HG03039 (cell line): ENCODE data around the gene PARN.
"Not testable (repeated sequence)": the region's sequence is repeated elsewhere in the genome, so short reads cannot be mapped to it uniquely, and the experiment has no call there.

Experiments
- ATAC-seq: cut with Tn5 transposase; IDR thresholded peaks from one replicate; pipeline ENCODE4 v1.9.1; 2021; ENCODE audit warnings: mild to moderate bottlenecking, moderate library complexity; ENCODE audit not compliant: unreplicated experiment

PARN gene

GRCh38 chr16:14445937-14446715 is 183.9 kb downstream of the PARN start:
- no peak for ATAC-seq

GRCh38 chr16:14444979-14445810 is 184.9 kb downstream of the PARN start:
- no peak for ATAC-seq

- ATAC-seq: not testable (repeated sequence)
Observed at GRCh38 chr16:14441533-14441932, 188.5 kb downstream of the PARN start.

GRCh38 chr16:14438256-14438655 is 191.8 kb downstream of the PARN start:
- no peak for ATAC-seq

GRCh38 chr16:14437426-14437825 is 192.6 kb downstream of the PARN start:
- ATAC-seq: no peak

- ATAC-seq: no peak
Observed at GRCh38 chr16:14436401-14436955, 193.6 kb downstream of the PARN start.

GRCh38 chr16:14434860-14435259 is 195.2 kb downstream of the PARN start:
- ATAC-seq: no peak

GRCh38 chr16:14428971-14429637 is 201.0 kb downstream of the PARN start:
- not testable (repeated sequence) for ATAC-seq

- no peak for ATAC-seq
Observed at GRCh38 chr16:14428043-14428442, 202.0 kb downstream of the PARN start.

GRCh38 chr16:14427371-14427948 is 202.6 kb downstream of the PARN start:
- ATAC-seq: no peak

- no peak for ATAC-seq
Observed at GRCh38 chr16:14424595-14424994, 205.5 kb downstream of the PARN start.

- no peak for ATAC-seq
Observed at GRCh38 chr16:14423344-14423743, 206.7 kb downstream of the PARN start.

GRCh38 chr16:14420721-14421488 is 209.2 kb downstream of the PARN start:
- no peak for ATAC-seq

GRCh38 chr16:14420243-14420642 is 209.8 kb downstream of the PARN start:
- not testable (repeated sequence) for ATAC-seq

- ATAC-seq: no peak
Observed at GRCh38 chr16:14419817-14420216, 210.2 kb downstream of the PARN start.

GRCh38 chr16:14418795-14419225 is 211.2 kb downstream of the PARN start:
- ATAC-seq: no peak

GRCh38 chr16:14416184-14416583 is 213.9 kb downstream of the PARN start:
- ATAC-seq: no peak

GRCh38 chr16:14415291-14415690 is 214.8 kb downstream of the PARN start:
- no peak for ATAC-seq

GRCh38 chr16:14409563-14409962 is 220.5 kb downstream of the PARN start:
- no peak for ATAC-seq

GRCh38 chr16:14407786-14408399 is 222.2 kb downstream of the PARN start:
- no peak for ATAC-seq
